H9 (cell line): ENCODE results near the gene LTBP4. TPM values are rescaled to one million over a fixed set of nuclear protein-coding genes. Genes with fewer than 3 reads are reported as not detected.

Experiments used
- DNase-seq: peaks from one replicate; pipeline ENCODE4 v3.0.0-alpha.2; 2017
- H2AFZ ChIP-seq: one replicate; pipeline ENCODE4 v1.6.1; 2013; ENCODE audit warnings: mild to moderate bottlenecking, low read length, control low read depth, moderate library complexity
- H2AK5ac ChIP-seq: 2 replicates; pipeline ENCODE4 v1.6.1; 2013; ENCODE audit warnings: low read length, control low read depth, mixed read lengths; ENCODE audit not compliant: insufficient read length
- H2BK120ac ChIP-seq: one replicate; pipeline ENCODE4 v1.6.1; 2013; ENCODE audit warnings: low read depth, mild to moderate bottlenecking, low read length, control low read depth, inconsistent platforms; ENCODE audit not compliant: poor library complexity, severe bottlenecking
- H2BK12ac ChIP-seq: 2 replicates; pipeline ENCODE4 v1.6.1; 2013; ENCODE audit warnings: low read length, control low read depth, mixed read lengths, low read depth; ENCODE audit not compliant: insufficient read length
- H2BK15ac ChIP-seq: 2 replicates; pipeline ENCODE4 v1.6.1; 2013; ENCODE audit warnings: low read depth, low read length, control low read depth
- H2BK20ac ChIP-seq: one replicate; pipeline ENCODE4 v1.6.1; 2013; ENCODE audit warnings: low read depth, mild to moderate bottlenecking, low read length, control low read depth, inconsistent platforms; ENCODE audit not compliant: poor library complexity, severe bottlenecking
- H2BK5ac ChIP-seq: 2 replicates; pipeline ENCODE4 v1.6.1; 2013; ENCODE audit warnings: low read length, control low read depth, mixed read lengths; ENCODE audit not compliant: insufficient read length
- H3K14ac ChIP-seq: 2 replicates; pipeline ENCODE4 v1.6.1; 2013; ENCODE audit warnings: low read length, control low read depth; ENCODE audit not compliant: insufficient read depth
- H3K18ac ChIP-seq: 2 replicates; pipeline ENCODE4 v1.6.1; 2013; ENCODE audit warnings: low read depth, mild to moderate bottlenecking, mixed read lengths, low read length, control low read depth; ENCODE audit not compliant: insufficient read length
- H3K23ac ChIP-seq: 2 replicates; pipeline ENCODE4 v1.6.1; 2013; ENCODE audit warnings: low read length, control low read depth, mixed read lengths, low read depth; ENCODE audit not compliant: insufficient read length
- H3K23me2 ChIP-seq: 2 replicates; pipeline ENCODE4 v1.6.1; 2013; ENCODE audit warnings: low read depth, mild to moderate bottlenecking, mixed read lengths, low read length, control low read depth; ENCODE audit not compliant: insufficient read length, poor library complexity, severe bottlenecking
- H3K27ac ChIP-seq: 2 replicates; pipeline ENCODE4 v1.5.1; 2013; ENCODE audit warnings: low read length, control low read depth, mixed read lengths, low read depth; ENCODE audit not compliant: insufficient read length
- H3K27me3 ChIP-seq: 2 replicates; pipeline ENCODE4 v1.6.1; 2013; ENCODE audit warnings: low read length, control low read depth, inconsistent platforms; ENCODE audit not compliant: insufficient read depth
- H3K4ac ChIP-seq: 2 replicates; pipeline ENCODE4 v1.6.1; 2013; ENCODE audit warnings: low read depth, mild to moderate bottlenecking, control low read depth, inconsistent platforms, low read length, moderate library complexity
- H3K4me1 ChIP-seq: 2 replicates; pipeline ENCODE4 v1.6.1; 2013; ENCODE audit warnings: low read length, control low read depth, inconsistent platforms; ENCODE audit not compliant: insufficient read depth
- H3K4me2 ChIP-seq: 2 replicates; pipeline ENCODE4 v1.6.1; 2013; ENCODE audit warnings: low read length, control low read depth, mixed read lengths; ENCODE audit not compliant: insufficient read length, insufficient read depth
- H3K56ac ChIP-seq: 2 replicates; pipeline ENCODE4 v1.6.1; 2013; ENCODE audit warnings: low read depth, mild to moderate bottlenecking, mixed read lengths, low read length, control low read depth; ENCODE audit not compliant: insufficient read length
- H3K79me1 ChIP-seq: 2 replicates; pipeline ENCODE4 v1.6.1; 2013; ENCODE audit warnings: low read depth, mild to moderate bottlenecking, moderate library complexity, low read length, control low read depth, inconsistent platforms; ENCODE audit not compliant: insufficient read depth, poor library complexity, severe bottlenecking
- H3K79me2 ChIP-seq: 2 replicates; pipeline ENCODE4 v1.6.1; 2013; ENCODE audit warnings: low read length, control low read depth, inconsistent platforms; ENCODE audit not compliant: insufficient read depth
- H3K9ac ChIP-seq: 2 replicates; pipeline ENCODE4 v1.6.1; 2013; ENCODE audit warnings: low read length, control low read depth, mixed read lengths; ENCODE audit not compliant: insufficient read length; ENCODE audit errors: extremely low read depth
- H3K9me3 ChIP-seq: one replicate; pipeline ENCODE4 v1.6.1; 2013; ENCODE audit warnings: low read depth, low read length, inconsistent platforms; ENCODE audit not compliant: control insufficient read depth
- H3T11ph ChIP-seq: one replicate; pipeline ENCODE4 v1.6.1; 2013; ENCODE audit warnings: mild to moderate bottlenecking, low read length, control low read depth, inconsistent platforms
- H4K20me1 ChIP-seq: one replicate; pipeline ENCODE4 v1.6.1; 2013; ENCODE audit not compliant: control insufficient read depth, insufficient read length, insufficient read depth
- H4K5ac ChIP-seq: 2 replicates; pipeline ENCODE4 v1.6.1; 2013; ENCODE audit warnings: low read depth, mild to moderate bottlenecking, mixed read lengths, low read length, control low read depth; ENCODE audit not compliant: insufficient read length
- H4K8ac ChIP-seq: replicated peaks from 2 replicates; pipeline ENCODE4 v1.6.1; 2013; ENCODE audit warnings: low read length, control low read depth, mixed read lengths, low read depth; ENCODE audit not compliant: insufficient read length
- H4K91ac ChIP-seq: 2 replicates; pipeline ENCODE4 v1.6.1; 2013; ENCODE audit warnings: low read depth, mild to moderate bottlenecking, moderate library complexity, mixed read lengths, low read length, control low read depth; ENCODE audit not compliant: insufficient read length
- H3K27ac Mint-ChIP-seq, 3 experiments: 2 replicates in 2 of 3; 3 replicates in 1 of 3; pipeline ENCODE4 v1.8.0; 2020 to 2021; ENCODE audit warnings: mixed read lengths in 3 of 3, mild to moderate bottlenecking in 1 of 3, moderate library complexity in 1 of 3
- H3K27me3 Mint-ChIP-seq: 2 replicates; pipeline ENCODE4 v1.8.0; 2021; ENCODE audit warnings: low read depth, mild to moderate bottlenecking, moderate library complexity, mixed read lengths
- H3K36me3 Mint-ChIP-seq, 3 experiments: 2 replicates in 2 of 3; 3 replicates in 1 of 3; pipeline ENCODE4 v1.8.0; 2020 to 2021; ENCODE audit warnings: low read depth in 3 of 3, mixed read lengths in 3 of 3; ENCODE audit not compliant: insufficient read depth in 1 of 3
- H3K4me1 Mint-ChIP-seq, 2 experiments: 2 replicates each; pipeline ENCODE4 v1.8.0; 2020; ENCODE audit warnings: mixed read lengths in 2 of 2
- H3K4me3 Mint-ChIP-seq, 2 experiments: 2 replicates in 1 of 2; 3 replicates in 1 of 2; pipeline ENCODE4 v1.8.0; 2020 to 2021; ENCODE audit warnings: mild to moderate bottlenecking in 2 of 2, mixed read lengths in 2 of 2, moderate library complexity in 1 of 2
- H3K9me3 Mint-ChIP-seq, 2 experiments: 2 replicates in 1 of 2; 3 replicates in 1 of 2; pipeline ENCODE4 v1.8.0; 2020; ENCODE audit warnings: mild to moderate bottlenecking in 2 of 2, mixed read lengths in 2 of 2, moderate library complexity in 1 of 2
- CTCF ChIP-seq: fragments of 200-600 bp; sonication (generic); conservative IDR thresholded peaks from 3 replicates; pipeline ENCODE4 v1.8.0; 2021; ENCODE audit warnings: antibody characterized with exemption, mild to moderate bottlenecking
- WGBS: extraction: QIAGEN DNeasy Blood & Tissue Kit; methylation state at CpG from one replicate; pipeline ENCODE4 v1.1.7; 2013; ENCODE audit warnings: missing lambda C conversion rate, low lambda C conversion rate, mixed read lengths; ENCODE audit not compliant: insufficient read length; ENCODE audit errors: extremely low coverage; 5-methylcytosine and 5-hydroxymethylcytosine counted together
- total RNA-seq: library from RNA; stranded (reverse); gene quantifications from 2 replicates; pipeline ENCODE4 v1.2.1, GENCODE V29; 2021

LTBP4 gene
- total RNA-seq, 1 experiment from 2014 or later: 129 TPM

GRCh38 chr19:40641281-40641680 lies 40.1 kb downstream of the LTBP4 start:
- no peaks in the 10 kb centered on the region for H3K23me2 ChIP-seq
- no peak overlapping the region for H4K8ac ChIP-seq
- no peak overlapping the region for H3K23ac ChIP-seq
- H3K4me1 ChIP-seq: no peaks in the 10 kb centered on the region
- H4K20me1 ChIP-seq: no peaks in the 10 kb centered on the region
- no peak overlapping the region for H2BK12ac ChIP-seq
- no peak overlapping the region for H2BK5ac ChIP-seq
- no peak overlapping the region for H3K27ac ChIP-seq
- H2BK20ac ChIP-seq: no peak overlapping the region
- Mint-ChIP-seq H3K27ac (no peak overlapping the region), H3K9me3 (no peaks in the 10 kb centered on the region), H3K27me3 (peaks cover 6% of the 10 kb centered on the region), H3K4me3 (no peak overlapping the region), H3K4me1 (peaks cover 5 to 6% of the 10 kb centered on the region in 2 experiments; a peak in 3 of 4 replicates), H3K36me3 (no peaks in the 10 kb centered on the region)
- H3K4me2 ChIP-seq: no peak overlapping the region
- no peak for DNase-seq
- no peak overlapping the region for H3T11ph ChIP-seq
- no peak for TF ChIP-seq CTCF
- no peak overlapping the region for H4K5ac ChIP-seq
- no peak overlapping the region for H2AFZ ChIP-seq
- no CpG with 5 or more reads among the region's 7 CpGs for WGBS
- H2AK5ac ChIP-seq: no peak overlapping the region
- H2BK120ac ChIP-seq: no peak overlapping the region
- H3K14ac ChIP-seq: no peak overlapping the region
- no peak overlapping the region for H4K91ac ChIP-seq
- H3K27me3 ChIP-seq: no peaks in the 10 kb centered on the region; the same call in 1 of the 2 replicates
- no peak overlapping the region for H2BK15ac ChIP-seq
- no peak overlapping the region for H3K9ac ChIP-seq
- no peaks in the 10 kb centered on the region for H3K79me2 ChIP-seq
- no peak overlapping the region for H3K56ac ChIP-seq
- H3K9me3 ChIP-seq: no peaks in the 10 kb centered on the region
- no peak overlapping the region for H3K18ac ChIP-seq
- H3K4ac ChIP-seq: no peak overlapping the region
- no peaks in the 10 kb centered on the region for H3K79me1 ChIP-seq
